HAP-1 (cell line): ENCODE data around the gene TENT5A.

Experiments used
- DNase-seq, 2 experiments: peaks; one replicate each; pipeline ENCODE4 v3.0.0-alpha.2; 2016 to 2020; ENCODE audit warnings: low spot score in 2 of 2
- H3K27me3 ChIP-seq: fragments of 250-450 bp; sonication (Bioruptor Pico); 2 replicates; pipeline ENCODE4 v1.5.1; 2020; ENCODE audit warnings: low read depth, mild to moderate bottlenecking, moderate library complexity
- H3K36me3 ChIP-seq: fragments of 250-450 bp; sonication (Bioruptor Pico); replicated peaks from 2 replicates; pipeline ENCODE4 v1.5.1; 2020; ENCODE audit warnings: mild to moderate bottlenecking
- H3K4me1 ChIP-seq: fragments of 250-450 bp; sonication (Bioruptor Pico); 2 replicates; pipeline ENCODE4 v1.5.1; 2020; ENCODE audit warnings: mild to moderate bottlenecking
- H3K4me3 ChIP-seq: fragments of 250-450 bp; sonication (Bioruptor Pico); 2 replicates; pipeline ENCODE4 v1.5.1; 2020; ENCODE audit warnings: mild to moderate bottlenecking, moderate library complexity
- H3K9me3 ChIP-seq: fragments of 250-450 bp; sonication (Bioruptor Pico); 2 replicates; pipeline ENCODE4 v1.5.1; 2020; ENCODE audit warnings: mild to moderate bottlenecking, moderate library complexity
- in situ Hi-C: fragments of 300-500 bp; cut with MboI; formaldehyde crosslinking; loops from 3 replicates; pipeline ENCODE4 v1.14.3; 2020; ENCODE audit warnings: low sequenced_read_pairs, inconsistent platforms, mixed read lengths

TENT5A gene

GRCh38 chr6:81764531-81764930, 12.1 kb upstream of the TENT5A start:
- Histone ChIP-seq H3K4me3 (no peak overlapping the region), H3K4me1 (no peaks in the 10 kb centered on the region)
- in situ Hi-C loops: no loop called here

GRCh38 chr6:81763968-81764367, 11.5 kb upstream of the TENT5A start:
- Histone ChIP-seq H3K4me1 (no peaks in the 10 kb centered on the region), H3K36me3 (no peaks in the 10 kb centered on the region), H3K4me3 (no peak overlapping the region), H3K9me3 (no peaks in the 10 kb centered on the region), H3K27me3 (no peaks in the 10 kb centered on the region)
- in situ Hi-C loops: no loop called here
- DNase-seq: no peak

More at GRCh38 chr6:81764531-81764930, 12.1 kb upstream of the TENT5A start:
- no peaks in the 10 kb centered on the region for H3K27me3 ChIP-seq
- H3K9me3 ChIP-seq: no peaks in the 10 kb centered on the region
- H3K36me3 ChIP-seq: no peaks in the 10 kb centered on the region
- DNase-seq: no peak

GRCh38 chr6:81763051-81763450, 10.6 kb upstream of the TENT5A start:
- no peaks in the 10 kb centered on the region for H3K9me3 ChIP-seq
- no peak for DNase-seq
- in situ Hi-C loops: no loop called here
- peaks cover 2% of the 10 kb centered on the region; the same call in 1 of the 2 replicates for H3K27me3 ChIP-seq
- H3K4me3 ChIP-seq: no peak overlapping the region
- no peaks in the 10 kb centered on the region for H3K4me1 ChIP-seq
- H3K36me3 ChIP-seq: no peaks in the 10 kb centered on the region

GRCh38 chr6:81762606-81763005, 10.1 kb upstream of the TENT5A start:
- Histone ChIP-seq H3K4me1 (no peaks in the 10 kb centered on the region), H3K36me3 (no peaks in the 10 kb centered on the region), H3K27me3 (peaks cover 6% of the 10 kb centered on the region; the same call in 1 of the 2 replicates), H3K4me3 (no peak overlapping the region), H3K9me3 (no peaks in the 10 kb centered on the region)
- in situ Hi-C loops: no loop called here
- DNase-seq: no peak

- no peaks in the 10 kb centered on the region for H3K9me3 ChIP-seq
- no peaks in the 10 kb centered on the region for H3K4me1 ChIP-seq
- H3K36me3 ChIP-seq: no peaks in the 10 kb centered on the region
- no peak for DNase-seq
- no peak overlapping the region for H3K4me3 ChIP-seq
- in situ Hi-C loops: no loop called here
- peaks cover 7% of the 10 kb centered on the region; the same call in 1 of the 2 replicates for H3K27me3 ChIP-seq
Observed at GRCh38 chr6:81762132-81762531, 9.7 kb upstream of the TENT5A start.

- in situ Hi-C loops: no loop called here
Observed at GRCh38 chr6:81761197-81761596, 8.7 kb upstream of the TENT5A start.

GRCh38 chr6:81759782-81760181, 7.3 kb upstream of the TENT5A start:
- Histone ChIP-seq H3K36me3 (no peaks in the 10 kb centered on the region), H3K4me1 (no peaks in the 10 kb centered on the region), H3K4me3 (no peak overlapping the region), H3K9me3 (no peaks in the 10 kb centered on the region), H3K27me3 (peaks cover 7% of the 10 kb centered on the region; the same call in 1 of the 2 replicates)
- in situ Hi-C loops: no loop called here
- DNase-seq: no peak

More at GRCh38 chr6:81761197-81761596, 8.7 kb upstream of the TENT5A start:
- Histone ChIP-seq H3K4me1 (no peaks in the 10 kb centered on the region), H3K4me3 (no peak overlapping the region), H3K9me3 (no peaks in the 10 kb centered on the region), H3K27me3 (peaks cover 7% of the 10 kb centered on the region; the same call in 1 of the 2 replicates), H3K36me3 (no peaks in the 10 kb centered on the region)
- no peak for DNase-seq

- H3K27me3 ChIP-seq: peaks cover 7% of the 10 kb centered on the region
- in situ Hi-C loops: no loop called here
- H3K9me3 ChIP-seq: no peaks in the 10 kb centered on the region
- H3K36me3 ChIP-seq: no peaks in the 10 kb centered on the region
- no peak overlapping the region for H3K4me3 ChIP-seq
- no peaks in the 10 kb centered on the region; the same call in 1 of the 2 replicates for H3K4me1 ChIP-seq
- no peak for DNase-seq
Observed at GRCh38 chr6:81758221-81758620, 5.7 kb upstream of the TENT5A start.

GRCh38 chr6:81756690-81757089, 4.2 kb upstream of the TENT5A start:
- in situ Hi-C loops: no loop called here
- Histone ChIP-seq H3K4me1 (no peaks in the 10 kb centered on the region; the same call in 1 of the 2 replicates), H3K9me3 (no peaks in the 10 kb centered on the region), H3K4me3 (no peak overlapping the region), H3K36me3 (no peaks in the 10 kb centered on the region), H3K27me3 (peaks cover 7% of the 10 kb centered on the region)
- no peak for DNase-seq

- in situ Hi-C loops: no loop called here
- Histone ChIP-seq H3K36me3 (no peaks in the 10 kb centered on the region), H3K4me3 (no peak overlapping the region)
Observed at GRCh38 chr6:81755551-81755950, 3.1 kb upstream of the TENT5A start.

GRCh38 chr6:81754906-81755305, 2.4 kb upstream of the TENT5A start:
- H3K4me1 ChIP-seq: no peaks in the 10 kb centered on the region; the same call in 1 of the 2 replicates
- H3K27me3 ChIP-seq: peaks cover 10% of the 10 kb centered on the region
- no peak overlapping the region for H3K4me3 ChIP-seq
- in situ Hi-C loops: no loop called here
- no peaks in the 10 kb centered on the region for H3K36me3 ChIP-seq
- DNase-seq: no peak
- no peaks in the 10 kb centered on the region for H3K9me3 ChIP-seq

More at GRCh38 chr6:81755551-81755950, 3.1 kb upstream of the TENT5A start:
- Histone ChIP-seq H3K27me3 (peaks cover 10% of the 10 kb centered on the region), H3K9me3 (no peaks in the 10 kb centered on the region), H3K4me1 (no peaks in the 10 kb centered on the region; the same call in 1 of the 2 replicates)
- DNase-seq: no peak

GRCh38 chr6:81753711-81754577, 1.5 kb upstream of the TENT5A start:
- Histone ChIP-seq H3K4me1 (no peaks in the 10 kb centered on the region; the same call in 1 of the 2 replicates), H3K27me3 (peaks cover 10% of the 10 kb centered on the region), H3K36me3 (no peaks in the 10 kb centered on the region), H3K4me3 (peak overlapping the region; percentile 55), H3K9me3 (no peaks in the 10 kb centered on the region)
- in situ Hi-C loops: no loop called here
- DNase-seq: peak; percentile 24 to 79

GRCh38 chr6:81752921-81753710, 635 bp upstream of the TENT5A start:
- Histone ChIP-seq H3K4me3 (peak overlapping the region; percentile 55), H3K9me3 (no peaks in the 10 kb centered on the region), H3K27me3 (peaks cover 9% of the 10 kb centered on the region), H3K36me3 (no peaks in the 10 kb centered on the region), H3K4me1 (no peaks in the 10 kb centered on the region; the same call in 1 of the 2 replicates)
- in situ Hi-C loops: no loop called here
- DNase-seq: peak; percentile 10 to 75
